ENCODE measurements around the gene CHRD.

The CHRD gene

DNA sequence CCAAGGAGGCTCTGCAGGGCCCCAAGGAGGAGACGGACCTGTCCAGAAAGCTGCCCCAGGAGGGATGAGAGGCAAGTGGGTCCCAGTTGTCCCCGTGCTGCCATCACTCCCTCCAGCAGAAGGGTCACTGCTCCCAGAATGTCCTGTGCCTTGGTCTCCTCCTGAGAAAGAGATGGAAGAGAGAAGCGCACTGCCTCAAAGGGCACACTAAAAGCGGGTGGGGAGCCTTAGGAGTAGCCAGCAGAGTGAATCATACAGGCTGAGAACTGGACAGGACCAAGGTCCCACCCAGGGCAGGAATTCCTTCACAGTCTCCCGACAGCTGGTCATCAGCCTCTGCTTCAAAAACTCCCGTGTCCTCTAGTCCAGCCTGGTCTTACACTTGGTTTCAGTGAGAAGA lies 6.4 kb upstream of the CHRD start:
- no peak for DNase-seq (ENCODE audit: low read depth, low spot score)
- Histone ChIP-seq H3K27me3 (ENCODE audit: insufficient read depth, insufficient read length) (peaks cover 3% of the 10 kb centered on the region), H3K9me3 (ENCODE audit: insufficient read depth, low read length) (no peaks in the 10 kb centered on the region), H3K9ac (ENCODE audit: insufficient read length, low read depth) (no peak overlapping the region), H3K4me1 (ENCODE audit: insufficient read depth, insufficient read length) (peaks cover 18% of the 10 kb centered on the region), H3K36me3 (ENCODE audit: insufficient read depth, insufficient read length, low read length) (peaks cover 22% of the 10 kb centered on the region), H3K4me3 (ENCODE audit: insufficient read length, low read depth) (no peak overlapping the region)
- TF ChIP-seq ZNF274 (IDR thresholded peaks at IDR 0.05; ENCODE audit: low read depth, low read length) (no peak), SUZ12 (IDR thresholded peaks at IDR 0.05; ENCODE audit: extremely low read depth, insufficient read depth, insufficient read length) (no peak), YY1 (IDR thresholded peaks at IDR 0.05; ENCODE audit: insufficient read depth, insufficient read length) (no peak)

DNA sequence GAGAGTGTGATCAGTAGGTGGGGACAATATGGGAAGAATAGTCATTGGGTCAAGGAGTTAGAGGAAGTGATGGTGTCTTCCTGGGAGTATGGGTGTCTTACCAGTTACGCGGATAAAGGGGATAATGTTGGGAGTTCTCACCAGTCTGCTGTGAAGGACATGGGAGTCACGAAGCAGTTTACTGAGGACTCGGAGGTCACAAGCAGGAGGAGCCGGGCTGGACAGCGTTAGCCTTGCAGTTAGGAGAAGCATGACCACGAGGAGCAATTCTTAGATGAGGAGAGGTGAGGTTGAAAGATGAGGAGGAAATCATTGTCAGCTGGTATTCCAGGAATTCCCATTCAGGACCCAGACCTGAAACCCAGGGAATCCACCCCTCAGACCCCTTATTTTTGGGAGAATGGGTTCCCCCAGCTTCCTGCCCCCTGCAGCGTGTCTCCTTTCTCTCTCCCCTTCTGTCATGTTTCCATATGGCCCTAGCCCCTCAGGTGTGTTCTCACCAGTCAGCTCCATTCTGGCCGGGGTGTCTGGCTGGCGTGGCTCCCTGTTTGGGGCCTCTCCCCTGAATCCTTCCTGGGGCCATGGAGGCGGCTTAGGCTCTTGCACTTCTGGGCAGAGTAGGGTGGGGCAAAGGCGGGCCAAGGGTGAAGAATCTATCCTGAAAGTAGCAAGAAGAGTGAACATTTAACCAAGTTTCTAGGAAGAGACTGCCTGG lies 4.0 kb upstream of the CHRD start:
- no peak for DNase-seq (ENCODE audit: low read depth, low spot score)
- TF ChIP-seq ZNF274 (IDR thresholded peaks at IDR 0.05; ENCODE audit: low read depth, low read length) (no peak), YY1 (IDR thresholded peaks at IDR 0.05; ENCODE audit: insufficient read depth, insufficient read length) (no peak), SUZ12 (IDR thresholded peaks at IDR 0.05; ENCODE audit: extremely low read depth, insufficient read depth, insufficient read length) (no peak)
- no peak overlapping the region for H3K9ac ChIP-seq (ENCODE audit: insufficient read length, low read depth)
- no peak overlapping the region for H3K4me3 ChIP-seq (ENCODE audit: insufficient read length, low read depth)
- H3K36me3 ChIP-seq (ENCODE audit: insufficient read depth, insufficient read length, low read length), result peaks cover 5% of the 10 kb centered on the region
- H3K27me3 ChIP-seq (ENCODE audit: insufficient read depth, insufficient read length), result peaks cover 19% of the 10 kb centered on the region
- no peaks in the 10 kb centered on the region for H3K9me3 ChIP-seq (ENCODE audit: insufficient read depth, low read length)
- peaks cover 27% of the 10 kb centered on the region for H3K4me1 ChIP-seq (ENCODE audit: insufficient read depth, insufficient read length)

- TF ChIP-seq YY1 (IDR thresholded peaks at IDR 0.05; ENCODE audit: insufficient read depth, insufficient read length), result no peak
- no peak for TF ChIP-seq ZNF274 (IDR thresholded peaks at IDR 0.05; ENCODE audit: low read depth, low read length)
- TF ChIP-seq SUZ12 (IDR thresholded peaks at IDR 0.05; ENCODE audit: extremely low read depth, insufficient read depth, insufficient read length), result no peak
- Histone ChIP-seq H3K27me3 (ENCODE audit: insufficient read depth, insufficient read length) (peaks cover 33% of the 10 kb centered on the region), H3K9me3 (ENCODE audit: insufficient read depth, low read length) (no peaks in the 10 kb centered on the region), H3K9ac (ENCODE audit: insufficient read length, low read depth) (peak overlapping the region; percentile 66), H3K4me1 (ENCODE audit: insufficient read depth, insufficient read length) (peaks cover 31% of the 10 kb centered on the region), H3K36me3 (ENCODE audit: insufficient read depth, insufficient read length, low read length) (peaks cover 4% of the 10 kb centered on the region), H3K4me3 (ENCODE audit: insufficient read length, low read depth) (peak overlapping the region; percentile 37)
- DNase-seq (ENCODE audit: low read depth, low spot score), result no peak
Measured at GRCh38 chr3:184377374-184377773, 2.5 kb upstream of the CHRD start.

- Histone ChIP-seq H3K9ac (ENCODE audit: insufficient read length, low read depth) (peak within 1 kb of the TSS; percentile 66), H3K4me3 (ENCODE audit: insufficient read length, low read depth) (peak within 1 kb of the TSS; percentile 40), H3K27me3 (ENCODE audit: insufficient read depth, insufficient read length) (peaks cover 38% of the 10 kb centered on the region), H3K9me3 (ENCODE audit: insufficient read depth, low read length) (no peaks in the 10 kb centered on the region), H3K36me3 (ENCODE audit: insufficient read depth, insufficient read length, low read length) (no peaks in the 10 kb centered on the region), H3K4me1 (ENCODE audit: insufficient read depth, insufficient read length) (peaks cover 29% of the 10 kb centered on the region)
- DNase-seq (ENCODE audit: low read depth, low spot score), result no peak
- TF ChIP-seq SUZ12 (IDR thresholded peaks at IDR 0.05; ENCODE audit: extremely low read depth, insufficient read depth, insufficient read length), result no peak
- no peak for TF ChIP-seq ZNF274 (IDR thresholded peaks at IDR 0.05; ENCODE audit: low read depth, low read length)
- TF ChIP-seq YY1 (IDR thresholded peaks at IDR 0.05; ENCODE audit: insufficient read depth, insufficient read length), result no peak
Measured at GRCh38 chr3:184377882-184378445, 1.9 kb upstream of the CHRD start, which contains the start of gene THPO. Gene THPO (minus strand): TSS chr3:184378207. CDS start chr3:184376259, 1,948 bp downstream.

GRCh38 chr3:184378651-184379357 lies 1.1 kb upstream of the CHRD start:
- H3K9me3 ChIP-seq (ENCODE audit: insufficient read depth, low read length), result no peaks in the 10 kb centered on the region
- DNase-seq (ENCODE audit: low read depth, low spot score), result no peak
- peak overlapping the region; percentile 40 for H3K4me3 ChIP-seq (ENCODE audit: insufficient read length, low read depth)
- peaks cover 29% of the 10 kb centered on the region for H3K4me1 ChIP-seq (ENCODE audit: insufficient read depth, insufficient read length)
- no peaks in the 10 kb centered on the region for H3K36me3 ChIP-seq (ENCODE audit: insufficient read depth, insufficient read length, low read length)
- peaks cover 41% of the 10 kb centered on the region for H3K27me3 ChIP-seq (ENCODE audit: insufficient read depth, insufficient read length)
- TF ChIP-seq SUZ12 (IDR thresholded peaks at IDR 0.05; ENCODE audit: extremely low read depth, insufficient read depth, insufficient read length) (no peak), ZNF274 (IDR thresholded peaks at IDR 0.05; ENCODE audit: low read depth, low read length) (no peak), YY1 (IDR thresholded peaks at IDR 0.05; ENCODE audit: insufficient read depth, insufficient read length) (no peak)
- H3K9ac ChIP-seq (ENCODE audit: insufficient read length, low read depth), result peak overlapping the region; percentile 65

DNA sequence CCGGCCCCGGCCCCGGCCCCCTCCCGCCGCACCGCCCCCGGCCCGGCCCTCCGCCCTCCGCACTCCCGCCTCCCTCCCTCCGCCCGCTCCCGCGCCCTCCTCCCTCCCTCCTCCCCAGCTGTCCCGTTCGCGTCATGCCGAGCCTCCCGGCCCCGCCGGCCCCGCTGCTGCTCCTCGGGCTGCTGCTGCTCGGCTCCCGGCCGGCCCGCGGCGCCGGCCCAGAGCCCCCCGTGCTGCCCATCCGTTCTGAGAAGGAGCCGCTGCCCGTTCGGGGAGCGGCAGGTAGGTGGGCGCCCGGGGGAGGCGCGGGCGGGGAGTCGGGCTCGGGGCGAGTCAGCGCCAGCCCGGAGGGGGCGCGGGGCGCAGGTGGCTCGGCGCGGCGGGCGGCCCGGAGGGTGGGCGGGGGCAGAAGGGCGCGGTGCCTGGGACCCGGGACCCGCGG lies 352 bp downstream of the CHRD start:
- Histone ChIP-seq H3K36me3 (ENCODE audit: insufficient read depth, insufficient read length, low read length) (no peaks in the 10 kb centered on the region), H3K4me1 (ENCODE audit: insufficient read depth, insufficient read length) (peaks cover 29% of the 10 kb centered on the region), H3K27me3 (ENCODE audit: insufficient read depth, insufficient read length) (peaks cover 41% of the 10 kb centered on the region), H3K9me3 (ENCODE audit: insufficient read depth, low read length) (no peaks in the 10 kb centered on the region), H3K4me3 (ENCODE audit: insufficient read length, low read depth) (peak overlapping the region; percentile 63), H3K9ac (ENCODE audit: insufficient read length, low read depth) (peak overlapping the region; percentile 77)
- DNase-seq (ENCODE audit: low read depth, low spot score), result peak; percentile 40
- no peak for TF ChIP-seq ZNF274 (IDR thresholded peaks at IDR 0.05; ENCODE audit: low read depth, low read length)
- TF ChIP-seq YY1 (IDR thresholded peaks at IDR 0.05; ENCODE audit: insufficient read depth, insufficient read length), result no peak
- no peak for TF ChIP-seq SUZ12 (IDR thresholded peaks at IDR 0.05; ENCODE audit: extremely low read depth, insufficient read depth, insufficient read length)
